H1 (cell line): ENCODE measurements around the gene IL7R. TPM values are rescaled to one million over a fixed set of nuclear protein-coding genes. Genes with fewer than 3 reads are reported as not detected.

Experiments used
- HDAC2 ChIP-seq, 2 experiments: fragments of 300-600 bp in 1 of 2; sonication (generic) in 1 of 2; IDR thresholded peaks; 2 replicates each; pipeline ENCODE4 v1.6.1; 2011 to 2012; ENCODE audit warnings: low read depth in 2 of 2, low read length in 2 of 2, mild to moderate bottlenecking in 2 of 2, moderate library complexity in 2 of 2, borderline replicate concordance in 1 of 2, inconsistent platforms in 1 of 2
- RNF2 ChIP-seq: fragments of 200-900, 300-1000 bp; sonication (generic); IDR thresholded peaks from 2 replicates; pipeline ENCODE4 v1.7.1; 2016; ENCODE audit warnings: borderline replicate concordance, low read depth, mild to moderate bottlenecking, antibody characterized with exemption, low read length; ENCODE audit not compliant: poor library complexity, severe bottlenecking; ENCODE audit errors: missing control alignments
- polyA plus RNA-seq, 7 experiments: library from polyadenylated mRNA; depleted of rRNA in 3 of 7; stranded (reverse) in 5 of 7; unstranded in 2 of 7; fragments of >200 nt in 5 of 7; fragments of 200-250 nt in 2 of 7; gene quantifications; 1 replicate in 5 of 7; 2 replicates in 1 of 7; 4 replicates in 1 of 7; pipeline versions ENCODE4 v1.2.1 to v1.2.3, GENCODE V29; 2011 to 2013; ENCODE audit warnings: missing spikeins in 2 of 7, mixed read lengths in 2 of 7
- total RNA-seq: library from RNA; stranded (reverse); fragmentation: NEBNext Ultra II Directional; extraction: Animal tissue kit (Norgen Biotek cat#: 25700); gene quantifications from 2 replicates; pipeline ENCODE4 v1.2.1, GENCODE V29; 2021

The IL7R gene
- total and polyA plus RNA-seq, 2 of the 8 experiments (the other 6 are each of a cell fraction or from before 2014, with no cell fraction given), result not detected

DNA sequence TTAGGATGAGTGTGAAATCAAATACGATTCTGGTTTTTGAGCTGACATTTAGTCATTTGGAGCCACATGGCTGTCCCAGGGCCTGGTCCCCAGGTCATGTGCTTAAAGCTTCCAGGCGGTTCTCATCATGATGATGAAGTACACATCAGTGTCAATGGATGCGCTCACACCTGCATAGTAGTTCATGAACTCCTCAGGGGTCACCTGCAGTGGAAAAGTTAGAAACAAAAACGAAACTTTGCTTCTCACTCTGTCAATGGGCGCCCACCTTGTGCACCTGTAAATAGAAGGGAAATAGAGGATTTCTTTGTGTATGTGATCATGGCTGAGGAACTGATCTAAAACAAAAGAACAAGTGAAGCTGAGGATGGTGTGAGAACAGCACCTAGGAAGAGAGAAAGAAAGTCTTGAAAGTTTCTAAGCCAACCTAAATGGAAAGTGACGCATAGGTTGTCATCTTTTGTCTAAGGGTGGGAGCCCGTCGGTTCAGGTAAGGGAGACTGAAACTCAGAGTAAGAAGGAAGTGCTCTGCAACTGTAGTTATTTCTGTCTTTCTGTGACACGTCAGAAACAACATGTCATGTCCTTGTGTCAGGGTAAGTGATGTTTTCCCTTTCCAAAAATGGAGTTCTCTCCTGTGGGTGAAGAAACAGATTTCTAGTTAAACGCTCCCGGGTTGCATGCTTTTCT lies 47.9 kb downstream of the IL7R start (continued):
- TF ChIP-seq HDAC2 (IDR thresholded peaks at IDR 0.05; ENCODE audit: borderline replicate concordance in 1 of 2, low read depth in 2 of 2, low read length in 2 of 2) (no peak), RNF2 (no peak)
